Right ventricle myocardium inferior (tissue), 1 donor: ENCODE results near the gene BEAN1. TPM values are rescaled to one million over a fixed set of nuclear protein-coding genes. Genes with fewer than 3 reads are reported as not detected.
"Not testable (repeated sequence)": the region's sequence is repeated elsewhere in the genome, so short reads cannot be mapped to it uniquely, and the experiment has no call there.

Experiments used
- ATAC-seq: fragments of 200-7000 bp; cut with Tn5 transposase; one replicate; pipeline ENCODE4 v1.9.1; 2020; ENCODE audit warnings: mild to moderate bottlenecking, moderate library complexity
- DNase-seq: peaks from one replicate; pipeline ENCODE4 v3.0.0; 2021; ENCODE audit errors: missing footprints
- intact Hi-C: fragments of 100-400 bp; cut with DNase I; formaldehyde crosslinking; loops from one replicate; pipeline ENCODE4 v1.11.0; 2022
- total RNA-seq: library from RNA; stranded (reverse); fragmentation: NEBNext Ultra II Directional; extraction: Animal tissue kit (Norgen Biotek cat#: 25700); gene quantifications from one replicate; pipeline ENCODE4 v1.2.1, GENCODE V29; 2021
- donor health status: DM: no; HTN: yes; CAD: no; lungs with severe emphysema.

BEAN1 gene
- total RNA-seq, 1 donor from 2014 or later: 2.4 TPM

- DNase-seq: no peak
- ATAC-seq: peak; percentile 70
- intact Hi-C loops: no loop called here
These were observed 83.9 kb downstream of the BEAN1 start for GRCh38 chr16:66510711-66511601.

DNA sequence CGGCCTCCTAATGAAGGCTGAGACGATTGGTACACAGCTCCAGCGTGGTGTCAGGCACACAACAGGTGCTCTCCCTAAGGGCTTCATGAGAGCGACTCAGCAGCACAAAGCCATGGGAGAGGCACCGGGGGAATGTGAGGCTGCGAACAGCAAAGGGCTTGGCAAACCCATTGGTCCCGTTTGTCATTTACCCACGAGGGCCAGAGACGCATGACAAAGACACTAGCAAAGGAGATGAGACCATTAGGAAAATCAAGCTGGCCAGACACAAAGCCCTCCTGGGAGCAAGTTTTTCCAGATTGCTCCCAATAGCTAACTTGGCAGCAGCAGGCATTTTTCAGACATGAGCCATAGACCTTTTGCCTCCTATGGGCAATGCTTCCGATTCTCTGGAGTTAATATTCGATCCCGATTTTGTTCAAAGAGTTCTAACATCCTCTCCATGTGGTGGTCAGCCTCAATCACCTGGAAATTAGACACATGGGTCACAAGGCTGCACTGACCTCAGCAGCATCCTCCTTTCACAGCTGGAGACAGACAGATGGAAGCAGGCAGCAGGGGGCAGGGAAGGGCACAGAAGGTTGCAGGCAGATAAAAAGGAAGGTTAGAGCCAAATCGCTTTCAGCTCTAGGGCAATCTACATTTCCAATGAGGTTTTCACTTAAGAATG, 84.6 kb downstream of the BEAN1 start:
- ATAC-seq (peak; percentile 2), DNase-seq (no peak)
- intact Hi-C loops: no loop called here

- DNase-seq (no peak), ATAC-seq (no peak)
- intact Hi-C loops: no loop called here
These were observed 85.4 kb downstream of the BEAN1 start for GRCh38 chr16:66512272-66513110.

DNA sequence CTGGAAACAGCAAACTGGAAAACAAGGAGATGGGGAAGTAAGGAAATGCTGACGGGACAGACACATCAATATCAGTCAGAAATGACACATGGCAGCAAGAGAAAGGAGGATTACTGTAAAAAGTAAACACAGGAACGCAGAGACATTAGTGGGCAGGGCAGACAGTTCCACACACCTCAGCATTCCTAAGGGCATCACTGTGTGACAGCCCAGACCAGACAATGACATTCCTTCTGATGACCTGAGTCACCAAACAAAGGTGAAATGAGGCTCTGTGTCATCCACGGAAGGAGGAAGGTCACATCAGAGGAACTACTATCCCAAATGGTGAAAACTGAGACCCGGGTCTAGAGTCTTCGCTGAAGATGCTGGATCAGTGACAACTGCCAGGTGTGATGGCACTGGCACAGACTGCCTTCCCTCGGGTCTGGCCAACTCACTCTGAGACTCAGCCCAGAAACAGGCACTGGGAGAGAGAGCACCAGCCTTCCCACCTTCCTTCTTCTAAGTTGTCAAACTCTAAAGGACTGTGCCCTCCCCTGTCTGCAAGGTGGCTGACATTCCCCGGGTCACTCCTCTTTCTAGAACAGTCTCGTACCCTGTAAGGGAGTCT, 86.1 kb downstream of the BEAN1 start:
- DNase-seq (no peak), ATAC-seq (no peak)
- intact Hi-C loops: no loop called here

GRCh38 chr16:66514391-66514790, 87.3 kb downstream of the BEAN1 start:
- intact Hi-C loops, ATAC-seq: not testable (repeated sequence)

GRCh38 chr16:66514980-66515595, 88.0 kb downstream of the BEAN1 start:
- ATAC-seq, DNase-seq, intact Hi-C loops: not testable (repeated sequence)

More at GRCh38 chr16:66514391-66514790, 87.3 kb downstream of the BEAN1 start:
- DNase-seq: not testable (repeated sequence)

- intact Hi-C loops: loop anchor here (1.0 kb wide), 1 partner anchor 33 kb away; no protein-coding TSS in a partner anchor
- DNase-seq (no peak), ATAC-seq (no peak)
These were observed 88.8 kb downstream of the BEAN1 start for GRCh38 chr16:66515596-66516508.

DNA sequence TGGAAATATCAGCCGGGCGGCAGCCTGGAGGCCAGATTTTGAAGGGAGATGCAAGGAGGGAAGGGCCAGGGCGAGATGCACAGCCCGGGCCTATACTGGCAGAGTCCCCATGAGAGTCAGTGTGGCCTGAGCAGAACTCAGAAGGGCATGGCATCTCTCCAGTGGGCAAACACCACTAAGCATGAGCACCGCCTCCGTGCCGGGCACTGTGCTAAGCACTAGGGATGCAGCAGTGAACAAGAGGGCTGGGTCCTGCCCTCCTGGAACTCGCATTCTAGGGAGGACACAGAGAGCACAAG, 89.4 kb downstream of the BEAN1 start:
- intact Hi-C loops: loop anchor here (1.0 kb wide), 1 partner anchor 33 kb away; no protein-coding TSS in a partner anchor
- ATAC-seq (no peak), DNase-seq (no peak)

DNA sequence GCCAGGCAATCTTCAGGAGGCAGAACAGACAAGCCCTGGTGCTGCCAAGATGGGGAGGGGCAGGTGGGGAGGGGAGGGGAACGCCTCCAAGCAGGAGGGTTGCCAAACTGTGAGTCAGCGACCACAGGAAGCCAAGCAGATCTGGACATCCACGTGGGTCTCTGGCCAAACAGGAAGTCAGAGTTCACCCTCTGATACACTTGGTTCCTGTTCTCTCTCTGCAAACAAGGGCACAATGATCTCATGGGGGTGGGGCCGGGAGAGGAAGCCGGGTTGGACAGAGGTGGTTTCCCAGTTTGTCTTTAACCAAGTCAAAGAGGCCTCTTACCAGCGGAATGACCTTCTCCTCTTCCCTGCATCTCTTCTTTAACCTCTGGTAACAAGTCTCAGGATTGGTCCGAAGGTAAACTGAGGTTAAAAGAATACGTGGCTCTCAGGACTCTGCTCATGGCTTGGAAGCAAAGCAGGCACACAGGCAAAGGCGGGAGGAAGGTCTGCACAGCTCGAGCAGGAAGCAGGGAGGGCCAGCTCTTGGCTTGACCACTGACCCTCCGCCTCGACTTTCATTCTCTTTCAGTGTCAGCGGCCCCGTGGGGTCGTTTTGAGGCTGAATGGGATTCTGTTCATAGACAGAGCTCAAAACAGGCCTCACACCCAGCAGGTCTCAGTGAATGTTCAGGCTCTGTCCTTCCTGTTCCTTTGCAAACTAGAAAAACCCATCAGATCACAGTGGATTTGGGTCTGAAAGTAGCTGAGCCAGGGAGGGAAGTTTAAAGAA, 89.9 kb downstream of the BEAN1 start:
- intact Hi-C loops: loop anchor here (1.0 kb wide), 1 partner anchor 32 kb away; no protein-coding TSS in a partner anchor

GRCh38 chr16:66517586-66518263, 90.6 kb downstream of the BEAN1 start:
- intact Hi-C loops: no loop called here
- peak; percentile 64 for DNase-seq
- ATAC-seq: no peak

More for the DNA sequence above, 89.9 kb downstream of the BEAN1 start:
- DNase-seq (peak; percentile 96), ATAC-seq (peak; percentile 96)

GRCh38 chr16:66519482-66520373, 92.6 kb downstream of the BEAN1 start:
- DNase-seq (no peak), ATAC-seq (no peak)
- intact Hi-C loops: no loop called here

GRCh38 chr16:66520406-66521170, 93.5 kb downstream of the BEAN1 start:
- intact Hi-C loops: no loop called here
- no peak for ATAC-seq
- peak; percentile 71 for DNase-seq

- ATAC-seq (no peak), DNase-seq (no peak)
- intact Hi-C loops: no loop called here
These were observed 94.2 kb downstream of the BEAN1 start for GRCh38 chr16:66521252-66521713.
